ENCODE results near the gene MTERF1.
"Not testable (repeated sequence)": the region's sequence is repeated elsewhere in the genome, so short reads cannot be mapped to it uniquely, and the experiment has no call there.

DNA sequence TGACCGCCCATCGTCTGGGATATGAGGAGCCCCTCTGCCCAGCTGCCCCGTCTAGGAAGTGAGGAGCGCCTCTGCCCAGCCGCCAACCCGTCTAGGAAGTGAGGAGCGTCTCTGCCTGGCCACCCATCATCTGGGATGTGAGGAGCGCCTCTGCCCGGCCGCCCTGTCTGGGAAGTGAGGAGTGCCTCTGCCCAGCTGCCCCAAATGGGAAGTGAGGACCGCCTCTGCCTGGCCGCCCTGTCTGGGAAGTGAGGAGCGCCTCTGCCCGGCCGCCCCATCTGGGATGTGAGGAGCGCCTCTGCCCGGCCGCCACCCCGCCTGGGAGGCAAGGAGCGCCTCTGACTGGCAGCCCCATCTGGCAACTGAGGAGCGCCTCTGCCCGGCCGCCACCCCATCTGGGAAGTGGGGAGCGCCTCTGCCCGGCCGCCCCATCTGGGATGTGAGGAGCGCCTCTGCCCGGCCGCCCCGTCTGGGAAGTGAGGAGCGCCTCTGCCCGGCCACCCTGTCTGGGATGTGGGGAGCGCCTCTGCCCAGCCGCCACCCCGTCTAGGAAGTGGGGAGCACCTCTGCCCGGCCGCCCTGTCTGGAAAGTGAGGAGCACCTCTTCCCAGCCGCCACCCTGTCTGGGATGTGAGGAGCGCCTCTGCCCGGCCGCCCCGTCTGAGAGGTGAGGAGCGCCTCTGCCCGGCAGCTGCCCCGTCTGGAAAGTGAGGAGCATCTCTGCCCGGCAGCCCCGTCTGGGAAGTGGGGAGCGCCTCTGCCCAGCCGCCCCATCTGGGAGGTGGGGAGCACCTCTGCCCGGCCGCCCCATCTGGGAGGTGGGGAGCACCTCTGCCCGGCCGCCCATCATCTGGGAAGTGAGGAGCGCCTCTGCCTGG, 7.1 kb upstream of the MTERF1 start:
- TF ChIP-seq, protein P1, sequence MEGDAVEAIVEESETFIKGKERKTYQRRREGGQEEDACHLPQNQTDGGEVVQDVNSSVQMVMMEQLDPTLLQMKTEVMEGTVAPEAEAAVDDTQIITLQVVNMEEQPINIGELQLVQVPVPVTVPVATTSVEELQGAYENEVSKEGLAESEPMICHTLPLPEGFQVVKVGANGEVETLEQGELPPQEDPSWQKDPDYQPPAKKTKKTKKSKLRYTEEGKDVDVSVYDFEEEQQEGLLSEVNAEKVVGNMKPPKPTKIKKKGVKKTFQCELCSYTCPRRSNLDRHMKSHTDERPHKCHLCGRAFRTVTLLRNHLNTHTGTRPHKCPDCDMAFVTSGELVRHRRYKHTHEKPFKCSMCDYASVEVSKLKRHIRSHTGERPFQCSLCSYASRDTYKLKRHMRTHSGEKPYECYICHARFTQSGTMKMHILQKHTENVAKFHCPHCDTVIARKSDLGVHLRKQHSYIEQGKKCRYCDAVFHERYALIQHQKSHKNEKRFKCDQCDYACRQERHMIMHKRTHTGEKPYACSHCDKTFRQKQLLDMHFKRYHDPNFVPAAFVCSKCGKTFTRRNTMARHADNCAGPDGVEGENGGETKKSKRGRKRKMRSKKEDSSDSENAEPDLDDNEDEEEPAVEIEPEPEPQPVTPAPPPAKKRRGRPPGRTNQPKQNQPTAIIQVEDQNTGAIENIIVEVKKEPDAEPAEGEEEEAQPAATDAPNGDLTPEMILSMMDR (conservative IDR thresholded peaks at IDR 0.05; ENCODE audit: low read depth, low read length) = not testable (repeated sequence)
- not testable (repeated sequence) for TF ChIP-seq EZH2 (IDR thresholded peaks at IDR 0.05; ENCODE audit: low read length, unreplicated experiment)

Measured in PC-3 (cell line).